HepG2 (cell line): ENCODE data around the gene AMIGO1. TPM values are rescaled to one million over a fixed set of nuclear protein-coding genes. Genes with fewer than 3 reads are reported as not detected.
A peak's percentile ranks its signal among the peaks of the same experiment; 100 is the strongest.

ENCODE experiments used
- CCAR2 ChIP-seq: fragments of 200-400 bp; formaldehyde crosslinking; optimal IDR thresholded peaks from 2 replicates; pipeline ENCODE3; 2018; ENCODE audit warnings: low read depth, mild to moderate bottlenecking, low read length, moderate library complexity
- ELF1 ChIP-seq: sonication (generic); formaldehyde crosslinking; IDR thresholded peaks from 2 replicates; pipeline ENCODE4 v1.4.0; 2020; ENCODE audit warnings: missing genetic modification reagents
- ETV5 ChIP-seq: IDR thresholded peaks from 2 replicates; pipeline ENCODE4 v1.6.1; 2018; ENCODE audit warnings: missing biosample characterization, missing genetic modification reagents, inconsistent platforms, borderline replicate concordance
- FOXM1 ChIP-seq: sonication (generic); formaldehyde crosslinking; IDR thresholded peaks from 2 replicates; pipeline ENCODE4 v1.5.0; 2020; ENCODE audit warnings: missing genetic modification reagents
- GPN1 ChIP-seq: sonication (generic); formaldehyde crosslinking; IDR thresholded peaks from 2 replicates; pipeline ENCODE4 v1.5.1; 2020; ENCODE audit warnings: missing genetic modification reagents, borderline replicate concordance
- NFIB ChIP-seq: sonication (generic); formaldehyde crosslinking; IDR thresholded peaks from 2 replicates; pipeline ENCODE4 v1.9.0; 2021; ENCODE audit warnings: missing genetic modification reagents, mild to moderate bottlenecking, borderline replicate concordance
- NR1H2 ChIP-seq: sonication (generic); formaldehyde crosslinking; IDR thresholded peaks from 2 replicates; pipeline ENCODE4 v1.8.1; 2022; ENCODE audit warnings: low read depth, missing genetic modification reagents, borderline replicate concordance
- POLR2AphosphoS2 ChIP-seq: IDR thresholded peaks from 2 replicates; pipeline ENCODE4 v1.6.1; 2011; ENCODE audit warnings: low read depth, low read length, improper control_type of control experiment
- ZBTB2 ChIP-seq: sonication (generic); formaldehyde crosslinking; IDR thresholded peaks from 2 replicates; pipeline ENCODE4 v1.8.0; 2022; ENCODE audit warnings: low read depth, missing genetic modification reagents
- ZNF263 ChIP-seq: sonication (generic); formaldehyde crosslinking; IDR thresholded peaks from 2 replicates; pipeline ENCODE4 v1.4.0; 2020; ENCODE audit warnings: missing genetic modification reagents
- ZNF556 ChIP-seq: sonication (generic); formaldehyde crosslinking; IDR thresholded peaks from 2 replicates; pipeline ENCODE4 v1.4.0; 2020; ENCODE audit warnings: mild to moderate bottlenecking, missing genetic modification reagents, borderline replicate concordance
- ZNF674 ChIP-seq: sonication (generic); formaldehyde crosslinking; IDR thresholded peaks from 2 replicates; pipeline ENCODE4 v1.5.0; 2020; ENCODE audit warnings: low read depth, mild to moderate bottlenecking, missing genetic modification reagents
- ZSCAN21 ChIP-seq: sonication (generic); formaldehyde crosslinking; IDR thresholded peaks from 2 replicates; pipeline ENCODE4 v1.8.0; 2022; ENCODE audit warnings: mild to moderate bottlenecking, missing genetic modification reagents, moderate library complexity, borderline replicate concordance
- polyA plus RNA-seq, 8 experiments: library from polyadenylated mRNA; depleted of rRNA in 3 of 8; stranded (reverse) in 7 of 8; unstranded in 1 of 8; fragments of >200 nt; fragmentation: Illumina TruSeq in 4 of 8; extraction: Trizol in 4 of 8; gene quantifications; 2 replicates each; pipeline versions ENCODE4 v1.2.1 to v1.2.3, GENCODE V29; 2011 to 2016; ENCODE audit warnings: low read depth in 4 of 8, missing spikeins in 1 of 8, mixed read lengths in 1 of 8; ENCODE audit not compliant: insufficient read depth in 1 of 8
- total RNA-seq, 5 experiments: library from RNA; depleted of rRNA; stranded (reverse); fragments of >200 nt; fragmentation: Illumina TruSeq; extraction: Trizol; gene quantifications; 2 replicates each; pipeline ENCODE4 v1.2.3, GENCODE V29; 2016; ENCODE audit warnings: low read depth in 1 of 5
- TF ChIP-seq, protein P1 (sequence below): sonication (generic); formaldehyde crosslinking; IDR thresholded peaks from 2 replicates; pipeline ENCODE4 v1.4.0; 2020; ENCODE audit warnings: missing genetic modification reagents, borderline replicate concordance
- TF ChIP-seq, protein P2 (sequence below): sonication (generic); formaldehyde crosslinking; IDR thresholded peaks from 2 replicates; pipeline ENCODE4 v1.4.0; 2020; ENCODE audit warnings: missing genetic modification reagents
- TF ChIP-seq, protein P3 (sequence below): sonication (generic); formaldehyde crosslinking; IDR thresholded peaks from 2 replicates; pipeline ENCODE4 v1.4.0; 2020; ENCODE audit warnings: missing genetic modification reagents, borderline replicate concordance
- TF ChIP-seq, protein P4 (sequence below): sonication (generic); formaldehyde crosslinking; IDR thresholded peaks from 2 replicates; pipeline ENCODE4 v1.5.0; 2020; ENCODE audit warnings: missing genetic modification reagents

AMIGO1 gene
- total and polyA plus RNA-seq, 2 of the 13 experiments (the other 11 are each of a cell fraction or from before 2014, with no cell fraction given), result 0.40 to 1.3 TPM

- no peak for TF ChIP-seq ZNF674
- peak; percentile 84; the same call in 1 of the 2 replicates for TF ChIP-seq ZSCAN21
- TF ChIP-seq NR1H2 (CRISPR knock-in tag), result 0 out of 2 replicates have a peak, but pooled peaks have one; percentile 41
- TF ChIP-seq ZBTB2 (CRISPR knock-in tag), result peak; percentile 71
- TF ChIP-seq, protein P1, sequence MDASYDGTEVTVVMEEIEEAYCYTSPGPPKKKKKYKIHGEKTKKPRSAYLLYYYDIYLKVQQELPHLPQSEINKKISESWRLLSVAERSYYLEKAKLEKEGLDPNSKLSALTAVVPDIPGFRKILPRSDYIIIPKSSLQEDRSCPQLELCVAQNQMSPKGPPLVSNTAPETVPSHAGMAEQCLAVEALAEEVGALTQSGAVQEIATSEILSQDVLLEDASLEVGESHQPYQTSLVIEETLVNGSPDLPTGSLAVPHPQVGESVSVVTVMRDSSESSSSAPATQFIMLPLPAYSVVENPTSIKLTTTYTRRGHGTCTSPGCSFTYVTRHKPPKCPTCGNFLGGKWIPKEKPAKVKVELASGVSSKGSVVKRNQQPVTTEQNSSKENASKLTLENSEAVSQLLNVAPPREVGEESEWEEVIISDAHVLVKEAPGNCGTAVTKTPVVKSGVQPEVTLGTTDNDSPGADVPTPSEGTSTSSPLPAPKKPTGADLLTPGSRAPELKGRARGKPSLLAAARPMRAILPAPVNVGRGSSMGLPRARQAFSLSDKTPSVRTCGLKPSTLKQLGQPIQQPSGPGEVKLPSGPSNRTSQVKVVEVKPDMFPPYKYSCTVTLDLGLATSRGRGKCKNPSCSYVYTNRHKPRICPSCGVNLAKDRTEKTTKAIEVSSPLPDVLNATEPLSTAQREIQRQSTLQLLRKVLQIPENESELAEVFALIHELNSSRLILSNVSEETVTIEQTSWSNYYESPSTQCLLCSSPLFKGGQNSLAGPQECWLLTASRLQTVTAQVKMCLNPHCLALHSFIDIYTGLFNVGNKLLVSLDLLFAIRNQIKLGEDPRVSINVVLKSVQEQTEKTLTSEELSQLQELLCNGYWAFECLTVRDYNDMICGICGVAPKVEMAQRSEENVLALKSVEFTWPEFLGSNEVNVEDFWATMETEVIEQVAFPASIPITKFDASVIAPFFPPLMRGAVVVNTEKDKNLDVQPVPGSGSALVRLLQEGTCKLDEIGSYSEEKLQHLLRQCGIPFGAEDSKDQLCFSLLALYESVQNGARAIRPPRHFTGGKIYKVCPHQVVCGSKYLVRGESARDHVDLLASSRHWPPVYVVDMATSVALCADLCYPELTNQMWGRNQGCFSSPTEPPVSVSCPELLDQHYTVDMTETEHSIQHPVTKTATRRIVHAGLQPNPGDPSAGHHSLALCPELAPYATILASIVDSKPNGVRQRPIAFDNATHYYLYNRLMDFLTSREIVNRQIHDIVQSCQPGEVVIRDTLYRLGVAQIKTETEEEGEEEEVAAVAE, result no peak
- peak; percentile 49; the same call in 1 of the 2 replicates for TF ChIP-seq ETV5 (CRISPR knock-in tag)
- no peak for TF ChIP-seq ZNF263 (CRISPR knock-in tag)
- TF ChIP-seq POLR2AphosphoS2, result no peak
- TF ChIP-seq, protein P2, sequence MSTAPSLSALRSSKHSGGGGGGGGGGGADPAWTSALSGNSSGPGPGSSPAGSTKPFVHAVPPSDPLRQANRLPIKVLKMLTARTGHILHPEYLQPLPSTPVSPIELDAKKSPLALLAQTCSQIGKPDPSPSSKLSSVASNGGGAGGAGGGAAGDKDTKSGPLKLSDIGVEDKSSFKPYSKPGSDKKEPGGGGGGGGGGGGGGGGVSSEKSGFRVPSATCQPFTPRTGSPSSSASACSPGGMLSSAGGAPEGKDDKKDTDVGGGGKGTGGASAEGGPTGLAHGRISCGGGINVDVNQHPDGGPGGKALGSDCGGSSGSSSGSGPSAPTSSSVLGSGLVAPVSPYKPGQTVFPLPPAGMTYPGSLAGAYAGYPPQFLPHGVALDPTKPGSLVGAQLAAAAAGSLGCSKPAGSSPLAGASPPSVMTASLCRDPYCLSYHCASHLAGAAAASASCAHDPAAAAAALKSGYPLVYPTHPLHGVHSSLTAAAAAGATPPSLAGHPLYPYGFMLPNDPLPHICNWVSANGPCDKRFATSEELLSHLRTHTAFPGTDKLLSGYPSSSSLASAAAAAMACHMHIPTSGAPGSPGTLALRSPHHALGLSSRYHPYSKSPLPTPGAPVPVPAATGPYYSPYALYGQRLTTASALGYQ (CRISPR knock-in tag), result no peak
- TF ChIP-seq FOXM1 (CRISPR knock-in tag), result no peak
- TF ChIP-seq, protein P3, sequence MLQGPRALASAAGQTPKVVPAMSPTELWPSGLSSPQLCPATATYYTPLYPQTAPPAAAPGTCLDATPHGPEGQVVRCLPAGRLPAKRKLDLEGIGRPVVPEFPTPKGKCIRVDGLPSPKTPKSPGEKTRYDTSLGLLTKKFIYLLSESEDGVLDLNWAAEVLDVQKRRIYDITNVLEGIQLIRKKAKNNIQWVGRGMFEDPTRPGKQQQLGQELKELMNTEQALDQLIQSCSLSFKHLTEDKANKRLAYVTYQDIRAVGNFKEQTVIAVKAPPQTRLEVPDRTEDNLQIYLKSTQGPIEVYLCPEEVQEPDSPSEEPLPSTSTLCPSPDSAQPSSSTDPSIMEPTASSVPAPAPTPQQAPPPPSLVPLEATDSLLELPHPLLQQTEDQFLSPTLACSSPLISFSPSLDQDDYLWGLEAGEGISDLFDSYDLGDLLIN (CRISPR knock-in tag), result no peak; the same call in 1 of the 2 replicates
- no peak; the same call in 1 of the 2 replicates for TF ChIP-seq ELF1
- TF ChIP-seq ZNF556 (CRISPR knock-in tag), result peak; percentile 67; the same call in 1 of the 2 replicates
- TF ChIP-seq, protein P4, sequence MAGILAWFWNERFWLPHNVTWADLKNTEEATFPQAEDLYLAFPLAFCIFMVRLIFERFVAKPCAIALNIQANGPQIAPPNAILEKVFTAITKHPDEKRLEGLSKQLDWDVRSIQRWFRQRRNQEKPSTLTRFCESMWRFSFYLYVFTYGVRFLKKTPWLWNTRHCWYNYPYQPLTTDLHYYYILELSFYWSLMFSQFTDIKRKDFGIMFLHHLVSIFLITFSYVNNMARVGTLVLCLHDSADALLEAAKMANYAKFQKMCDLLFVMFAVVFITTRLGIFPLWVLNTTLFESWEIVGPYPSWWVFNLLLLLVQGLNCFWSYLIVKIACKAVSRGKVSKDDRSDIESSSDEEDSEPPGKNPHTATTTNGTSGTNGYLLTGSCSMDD (CRISPR knock-in tag), result no peak
- TF ChIP-seq GPN1 (CRISPR knock-in tag), result no peak
- no peak for TF ChIP-seq CCAR2
- TF ChIP-seq NFIB (CRISPR knock-in tag), result no peak
Measured at GRCh38 chr1:109483672-109484518, 25.6 kb downstream of the AMIGO1 start, which contains the start of gene ATXN7L2 (continued).
